ENCODE data around the gene ZNF438.
"Not testable (repeated sequence)": the region's sequence is repeated elsewhere in the genome, so short reads cannot be mapped to it uniquely, and the experiment has no call there.

ZNF438 gene

GRCh38 chr10:30798646-30799185 is 232.9 kb downstream of the ZNF438 start:
- no peaks in the 10 kb centered on the region for H3K36me3 ChIP-seq (ENCODE audit: control insufficient read depth, low read length)
- no peaks in the 10 kb centered on the region for H3K9me2 ChIP-seq (replicated peaks; ENCODE audit: control insufficient read depth, low read length)
- H3F3A ChIP-seq (ENCODE audit: control insufficient read depth, insufficient read depth), result no peaks in the 10 kb centered on the region
- H3K79me2 ChIP-seq (ENCODE audit: control insufficient read depth, low read length), result no peaks in the 10 kb centered on the region
- H3K4me1 ChIP-seq (ENCODE audit: control insufficient read depth, low read length), result no peaks in the 10 kb centered on the region
- TF ChIP-seq CTCF (IDR thresholded peaks at IDR 0.05; ENCODE audit: low read depth, low read length, poor library complexity, severe bottlenecking), result no peak
- no peak for TF ChIP-seq EZH2phosphoT487 (IDR thresholded peaks at IDR 0.05; ENCODE audit: borderline replicate concordance, low read length)
- no peak overlapping the region for H3K4me2 ChIP-seq (ENCODE audit: low read length)
- H4K20me1 ChIP-seq (ENCODE audit: control insufficient read depth, insufficient read depth, low read depth, low read length), result no peaks in the 10 kb centered on the region
- no peaks in the 10 kb centered on the region for H3K9me3 ChIP-seq (ENCODE audit: control insufficient read depth, insufficient read depth, low read length)
- H3K27me3 ChIP-seq (ENCODE audit: control insufficient read depth, low read length), result no peaks in the 10 kb centered on the region
- no peak overlapping the region for H3K4me3 ChIP-seq (ENCODE audit: low read length)
- H3K27ac ChIP-seq (ENCODE audit: low read depth, low read length), result no peak overlapping the region

- H3K36me3 ChIP-seq (ENCODE audit: control insufficient read depth, low read length); H3K4me3 ChIP-seq (ENCODE audit: low read length); H3K9me2 ChIP-seq (replicated peaks; ENCODE audit: control insufficient read depth, low read length); H3F3A ChIP-seq (ENCODE audit: control insufficient read depth, insufficient read depth); H3K79me2 ChIP-seq (ENCODE audit: control insufficient read depth, low read length); H3K9me3 ChIP-seq (ENCODE audit: control insufficient read depth, insufficient read depth, low read length); H4K20me1 ChIP-seq (ENCODE audit: control insufficient read depth, insufficient read depth, low read depth, low read length); H3K4me1 ChIP-seq (ENCODE audit: control insufficient read depth, low read length); H3K4me2 ChIP-seq (ENCODE audit: low read length); H3K27me3 ChIP-seq (ENCODE audit: control insufficient read depth, low read length); H3K27ac ChIP-seq (ENCODE audit: low read depth, low read length): not testable (repeated sequence)
Observed at GRCh38 chr10:30795024-30795423, 236.6 kb downstream of the ZNF438 start.

Data from DOHH2 (cell line).